ENCODE results near the gene AP3B1.
A peak's percentile ranks its signal among the peaks of the same experiment; 100 is the strongest.

DNA sequence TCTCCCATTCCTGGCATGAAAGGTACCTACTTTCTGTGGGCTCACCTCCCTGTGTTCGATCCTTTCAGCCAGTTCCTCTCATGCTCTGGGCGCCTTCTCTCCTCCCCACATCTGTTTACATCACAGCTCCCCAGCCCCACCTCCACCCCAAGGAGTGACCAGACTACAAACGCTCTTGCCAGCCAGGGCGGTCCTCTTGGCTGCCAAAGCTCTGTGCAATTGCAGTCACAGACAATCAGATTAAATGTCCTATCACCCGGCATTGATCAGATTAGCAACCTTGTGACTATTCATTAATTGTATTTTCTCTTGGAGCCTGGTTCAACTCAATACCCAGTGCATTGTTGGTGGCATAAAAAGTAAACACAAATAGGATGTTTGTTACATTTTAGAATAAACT lies 307.2 kb downstream of the AP3B1 start:
- TF ChIP-seq, protein P1, sequence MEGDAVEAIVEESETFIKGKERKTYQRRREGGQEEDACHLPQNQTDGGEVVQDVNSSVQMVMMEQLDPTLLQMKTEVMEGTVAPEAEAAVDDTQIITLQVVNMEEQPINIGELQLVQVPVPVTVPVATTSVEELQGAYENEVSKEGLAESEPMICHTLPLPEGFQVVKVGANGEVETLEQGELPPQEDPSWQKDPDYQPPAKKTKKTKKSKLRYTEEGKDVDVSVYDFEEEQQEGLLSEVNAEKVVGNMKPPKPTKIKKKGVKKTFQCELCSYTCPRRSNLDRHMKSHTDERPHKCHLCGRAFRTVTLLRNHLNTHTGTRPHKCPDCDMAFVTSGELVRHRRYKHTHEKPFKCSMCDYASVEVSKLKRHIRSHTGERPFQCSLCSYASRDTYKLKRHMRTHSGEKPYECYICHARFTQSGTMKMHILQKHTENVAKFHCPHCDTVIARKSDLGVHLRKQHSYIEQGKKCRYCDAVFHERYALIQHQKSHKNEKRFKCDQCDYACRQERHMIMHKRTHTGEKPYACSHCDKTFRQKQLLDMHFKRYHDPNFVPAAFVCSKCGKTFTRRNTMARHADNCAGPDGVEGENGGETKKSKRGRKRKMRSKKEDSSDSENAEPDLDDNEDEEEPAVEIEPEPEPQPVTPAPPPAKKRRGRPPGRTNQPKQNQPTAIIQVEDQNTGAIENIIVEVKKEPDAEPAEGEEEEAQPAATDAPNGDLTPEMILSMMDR (IDR thresholded peaks at IDR 0.05) = no peak
- 0 out of 2 replicates have a peak, but pooled peaks have one; percentile 11 for TF ChIP-seq RAD21 (IDR thresholded peaks at IDR 0.05; ENCODE audit: low read length)
- peak; percentile 84 for TF ChIP-seq FOXJ3 (CRISPR knock-in tag; IDR thresholded peaks at IDR 0.05)
- TF ChIP-seq, protein P2, sequence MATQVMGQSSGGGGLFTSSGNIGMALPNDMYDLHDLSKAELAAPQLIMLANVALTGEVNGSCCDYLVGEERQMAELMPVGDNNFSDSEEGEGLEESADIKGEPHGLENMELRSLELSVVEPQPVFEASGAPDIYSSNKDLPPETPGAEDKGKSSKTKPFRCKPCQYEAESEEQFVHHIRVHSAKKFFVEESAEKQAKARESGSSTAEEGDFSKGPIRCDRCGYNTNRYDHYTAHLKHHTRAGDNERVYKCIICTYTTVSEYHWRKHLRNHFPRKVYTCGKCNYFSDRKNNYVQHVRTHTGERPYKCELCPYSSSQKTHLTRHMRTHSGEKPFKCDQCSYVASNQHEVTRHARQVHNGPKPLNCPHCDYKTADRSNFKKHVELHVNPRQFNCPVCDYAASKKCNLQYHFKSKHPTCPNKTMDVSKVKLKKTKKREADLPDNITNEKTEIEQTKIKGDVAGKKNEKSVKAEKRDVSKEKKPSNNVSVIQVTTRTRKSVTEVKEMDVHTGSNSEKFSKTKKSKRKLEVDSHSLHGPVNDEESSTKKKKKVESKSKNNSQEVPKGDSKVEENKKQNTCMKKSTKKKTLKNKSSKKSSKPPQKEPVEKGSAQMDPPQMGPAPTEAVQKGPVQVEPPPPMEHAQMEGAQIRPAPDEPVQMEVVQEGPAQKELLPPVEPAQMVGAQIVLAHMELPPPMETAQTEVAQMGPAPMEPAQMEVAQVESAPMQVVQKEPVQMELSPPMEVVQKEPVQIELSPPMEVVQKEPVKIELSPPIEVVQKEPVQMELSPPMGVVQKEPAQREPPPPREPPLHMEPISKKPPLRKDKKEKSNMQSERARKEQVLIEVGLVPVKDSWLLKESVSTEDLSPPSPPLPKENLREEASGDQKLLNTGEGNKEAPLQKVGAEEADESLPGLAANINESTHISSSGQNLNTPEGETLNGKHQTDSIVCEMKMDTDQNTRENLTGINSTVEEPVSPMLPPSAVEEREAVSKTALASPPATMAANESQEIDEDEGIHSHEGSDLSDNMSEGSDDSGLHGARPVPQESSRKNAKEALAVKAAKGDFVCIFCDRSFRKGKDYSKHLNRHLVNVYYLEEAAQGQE (IDR thresholded peaks at IDR 0.05; ENCODE audit: low read depth, low read length) = no peak
- TF ChIP-seq, protein P3, sequence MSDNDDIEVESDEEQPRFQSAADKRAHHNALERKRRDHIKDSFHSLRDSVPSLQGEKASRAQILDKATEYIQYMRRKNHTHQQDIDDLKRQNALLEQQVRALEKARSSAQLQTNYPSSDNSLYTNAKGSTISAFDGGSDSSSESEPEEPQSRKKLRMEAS (IDR thresholded peaks at IDR 0.05; ENCODE audit: low read depth) = no peak
- TF ChIP-seq JUND (IDR thresholded peaks at IDR 0.05) = no peak
- TF ChIP-seq TAF1 (IDR thresholded peaks at IDR 0.05; ENCODE audit: borderline replicate concordance, low read depth, low read length) = no peak
- TF ChIP-seq GATA2 (CRISPR knock-in tag; IDR thresholded peaks at IDR 0.05) = peak; percentile 96
